Endothelial cell of umbilical vein (primary cell): ENCODE results near the gene SYT2. TPM values are rescaled to one million over a fixed set of nuclear protein-coding genes. Genes with fewer than 3 reads are reported as not detected.
"Not testable (repeated sequence)": the region's sequence is repeated elsewhere in the genome, so short reads cannot be mapped to it uniquely, and the experiment has no call there.

Experiments used
- BruUV-seq: library from RNA; stranded (reverse); fragments of 400-500 nt; replicated peaks from 2 replicates; lab custom pipeline; 2021; lab: Mats Ljungman, UMichigan
- CTCF ChIA-PET: fragments of 300-600, 350-600 bp; sonication (Branson Sonifier 250); formaldehyde crosslinking; loops from one replicate; lab custom pipeline; 2021; ENCODE audit warnings: antibody characterized with exemption, inconsistent platforms; lab: Charles Lee
- POLR2A ChIA-PET: fragments of 300-600, 350-600 bp; sonication (Branson Sonifier 250); formaldehyde crosslinking; loops from one replicate; lab custom pipeline; 2021; ENCODE audit warnings: antibody characterized with exemption, inconsistent platforms; lab: Charles Lee
- DNase-seq: peaks from one replicate; pipeline ENCODE4 v3.0.0-alpha.2; 2011; ENCODE audit warnings: low read depth, low spot score
- FAIRE-seq: peaks from 2 replicates; lab custom pipeline; 2011; peaks lifted over from hg19 to GRCh38; lab: Jason Lieb, UNC
- H2AFZ ChIP-seq: 2 replicates; pipeline ENCODE4 v1.6.0; 2012; ENCODE audit warnings: low read depth, low read length, control low read depth, inconsistent platforms
- H3K27ac ChIP-seq: 2 replicates; pipeline ENCODE4 v1.5.1; 2011; ENCODE audit warnings: low read depth, mild to moderate bottlenecking, control low read depth, low read length, moderate library complexity; ENCODE audit not compliant: insufficient read depth
- H3K27me3 ChIP-seq, 2 experiments: 2 replicates each; pipeline versions ENCODE4 v1.6.0 to v1.6.1; 2011; ENCODE audit warnings: low read length in 2 of 2, mixed read lengths in 1 of 2; ENCODE audit not compliant: control insufficient read depth in 2 of 2, insufficient read depth in 2 of 2
- H3K36me3 ChIP-seq, 2 experiments: 2 replicates in 1 of 2; 3 replicates in 1 of 2; pipeline ENCODE4 v1.5.1; 2011; ENCODE audit warnings: low read length in 2 of 2, mild to moderate bottlenecking in 1 of 2, moderate library complexity in 1 of 2; ENCODE audit not compliant: control insufficient read depth in 2 of 2, insufficient read depth in 2 of 2; ENCODE audit errors: extremely low read depth in 1 of 2
- H3K4me1 ChIP-seq: 3 replicates; pipeline ENCODE4 v1.5.1; 2011; ENCODE audit warnings: mild to moderate bottlenecking, low read length; ENCODE audit not compliant: control insufficient read depth, insufficient read depth; ENCODE audit errors: extremely low read depth
- H3K4me2 ChIP-seq: 2 replicates; pipeline ENCODE4 v1.6.1; 2011; ENCODE audit warnings: low read length, control low read depth, mixed read lengths; ENCODE audit not compliant: insufficient read depth
- H3K4me3 ChIP-seq, 3 experiments: fragments of 200-600 bp in 1 of 3; sonication (generic), shearing (Covaris generic) in 1 of 3; replicated peaks in 1 of 3; 2 replicates each; pipeline ENCODE4 v1.5.1; 2011 to 2016; ENCODE audit warnings: control low read depth in 3 of 3, low read length in 3 of 3, mild to moderate bottlenecking in 2 of 3, inconsistent platforms in 1 of 3, low read depth in 1 of 3, moderate library complexity in 1 of 3; ENCODE audit not compliant: insufficient read depth in 1 of 3
- H3K79me2 ChIP-seq: 2 replicates; pipeline ENCODE4 v1.6.0; 2012; ENCODE audit warnings: low read length, inconsistent platforms; ENCODE audit not compliant: control insufficient read depth, insufficient read depth
- H3K9ac ChIP-seq: replicated peaks from 2 replicates; pipeline ENCODE3; 2011; ENCODE audit warnings: low read length, control low read depth; ENCODE audit not compliant: insufficient read depth; ENCODE audit errors: extremely low read depth
- H3K9me1 ChIP-seq: replicated peaks from 3 replicates; pipeline ENCODE4 v1.6.0; 2011; ENCODE audit warnings: mild to moderate bottlenecking, low read length; ENCODE audit not compliant: control insufficient read depth, insufficient read depth; ENCODE audit errors: extremely low read depth
- H3K9me3 ChIP-seq: replicated peaks from 2 replicates; pipeline ENCODE4 v1.5.1; 2012; ENCODE audit warnings: low read length, inconsistent platforms; ENCODE audit not compliant: control insufficient read depth, insufficient read depth
- H4K20me1 ChIP-seq: replicated peaks from 2 replicates; pipeline ENCODE3; 2011; ENCODE audit warnings: mild to moderate bottlenecking, low read length; ENCODE audit not compliant: control insufficient read depth, insufficient read depth; ENCODE audit errors: extremely low read depth
- dilution Hi-C: fragments of 300-500 bp; cut with MboI; formaldehyde crosslinking; loops from one replicate; pipeline ENCODE4 v1.15.0; 2019; ENCODE audit warnings: low sequenced_read_pairs; ENCODE audit not compliant: extremely low pct_ligation_motif_present
- intact Hi-C: fragments of 100-400 bp; cut with micrococcal nuclease; formaldehyde crosslinking; loops from one replicate; pipeline ENCODE4 v1.10.0; 2022
- polyA plus RNA-seq, 4 experiments: library from polyadenylated mRNA; depleted of rRNA in 3 of 4; stranded (reverse) in 3 of 4; unstranded in 1 of 4; fragments of >200 nt; gene quantifications; 2 replicates each; pipeline versions ENCODE4 v1.2.1 to v1.2.3, GENCODE V29; 2011 to 2012; ENCODE audit warnings: missing spikeins in 1 of 4
- total RNA-seq: library from RNA; stranded (reverse); gene quantifications from 2 replicates; pipeline ENCODE4 v1.2.3, GENCODE V29; 2021

SYT2 gene
- total and polyA plus RNA-seq, 2 donors (not counting 3 experiments of a cell fraction or from before 2014, with no cell fraction given) = not detected

DNA sequence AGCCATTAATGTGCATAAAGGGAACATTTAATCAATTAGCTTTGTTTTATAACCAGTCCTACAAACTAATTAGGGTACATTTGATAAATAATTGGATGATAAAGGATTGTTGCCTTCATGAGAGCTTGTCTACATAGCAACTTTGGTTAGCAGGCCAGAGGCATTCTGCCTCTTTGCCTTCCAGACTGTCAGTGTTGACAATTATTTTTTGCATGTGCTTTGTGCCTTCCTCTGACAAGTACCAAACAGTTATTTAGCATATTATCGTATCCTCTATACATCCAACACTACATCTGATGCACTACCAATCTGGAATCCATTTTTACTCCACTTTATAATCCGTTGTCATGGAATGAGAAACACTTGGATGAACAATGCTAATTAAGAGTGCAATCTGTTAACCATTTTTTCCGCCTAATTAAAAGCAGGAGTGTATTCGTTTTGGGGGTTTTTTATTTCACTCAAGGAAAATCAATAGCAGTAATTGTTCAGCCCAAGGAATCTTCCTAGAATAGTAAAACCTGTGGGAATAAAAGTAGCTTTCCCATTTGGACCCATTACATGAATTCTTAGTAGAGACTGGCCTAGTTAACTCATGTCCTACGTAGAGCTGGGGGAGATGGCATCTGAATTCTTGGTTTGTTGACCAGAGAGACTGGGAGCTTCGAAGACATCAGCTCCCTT is 165.3 kb downstream of the SYT2 start:
- H3K9ac ChIP-seq, H3K9me3 ChIP-seq, H3K4me3 ChIP-seq, H3K27ac ChIP-seq, H4K20me1 ChIP-seq, H3K27me3 ChIP-seq, H3K4me1 ChIP-seq, H3K36me3 ChIP-seq, CTCF ChIA-PET, FAIRE-seq, POLR2A ChIA-PET, BruUV-seq, dilution Hi-C loops, DNase-seq, H3K79me2 ChIP-seq, intact Hi-C loops, H2AFZ ChIP-seq, H3K9me1 ChIP-seq, H3K4me2 ChIP-seq: not testable (repeated sequence)

DNA sequence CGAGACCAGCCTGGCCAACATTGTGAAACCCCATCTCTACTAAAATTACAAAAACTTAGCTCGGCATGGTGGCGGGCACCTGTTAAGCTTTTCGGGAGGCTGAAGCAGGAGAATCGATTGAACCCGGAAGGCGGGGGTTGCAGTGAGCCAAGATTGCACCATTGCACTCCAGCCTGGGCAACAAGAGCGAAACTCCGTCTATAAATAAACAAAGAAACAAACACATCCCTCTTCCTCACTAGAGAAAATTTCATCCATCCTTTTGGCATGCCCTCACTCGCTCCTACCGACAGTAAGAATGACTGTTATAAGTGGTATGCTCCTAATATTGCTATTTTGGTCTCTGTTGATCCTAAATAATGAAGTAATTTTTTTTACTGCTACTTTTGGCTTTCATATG is 166.7 kb downstream of the SYT2 start:
- CTCF ChIA-PET, DNase-seq, FAIRE-seq, H3K27me3 ChIP-seq, H3K36me3 ChIP-seq, H3K9me1 ChIP-seq, H3K9ac ChIP-seq, H3K9me3 ChIP-seq, POLR2A ChIA-PET, BruUV-seq, H3K4me3 ChIP-seq, H2AFZ ChIP-seq, H3K4me1 ChIP-seq, dilution Hi-C loops, H4K20me1 ChIP-seq, H3K27ac ChIP-seq, intact Hi-C loops, H3K4me2 ChIP-seq, H3K79me2 ChIP-seq: not testable (repeated sequence)

DNA sequence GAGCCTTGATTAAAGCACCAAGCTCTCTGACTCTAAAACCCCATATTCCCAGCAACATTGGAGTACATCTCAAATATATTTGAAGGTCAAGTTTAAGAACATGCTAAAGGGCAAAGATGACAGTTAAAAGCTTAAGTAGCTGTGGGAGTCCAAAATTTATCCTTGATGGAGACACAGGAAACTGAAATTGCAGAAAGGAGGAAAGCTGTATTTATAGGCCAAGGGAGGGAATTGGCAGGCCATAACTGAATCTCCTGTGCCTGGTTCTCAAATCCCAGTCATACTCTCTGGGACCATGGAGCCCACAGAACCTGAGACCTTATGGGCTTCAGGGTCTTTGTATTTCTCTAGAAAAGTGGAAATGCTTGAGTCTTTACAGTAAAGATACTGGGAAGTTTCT is 167.8 kb downstream of the SYT2 start:
- not testable (repeated sequence) for BruUV-seq

DNA sequence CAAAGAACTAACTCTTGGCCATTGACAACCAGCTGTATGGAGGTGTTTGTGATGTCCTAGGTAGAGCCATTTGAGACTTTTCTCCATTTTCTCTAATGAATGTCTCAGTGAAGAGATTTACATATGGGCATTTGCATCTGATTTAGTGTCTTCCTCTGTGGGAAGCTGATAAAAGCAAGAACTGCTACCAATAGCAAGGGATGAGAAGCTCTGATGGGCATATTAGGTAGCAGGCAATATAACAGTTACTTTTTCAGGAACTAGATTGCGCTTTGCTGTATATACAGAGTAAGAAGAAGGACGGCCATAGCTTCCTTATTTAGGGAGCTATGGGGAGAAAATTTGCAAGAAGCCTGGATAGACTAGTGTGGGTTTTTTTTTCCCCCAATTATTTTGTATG is 169.4 kb downstream of the SYT2 start:
- H3K27ac ChIP-seq, DNase-seq, H3K79me2 ChIP-seq, H3K9ac ChIP-seq, H3K4me2 ChIP-seq, intact Hi-C loops, FAIRE-seq, CTCF ChIA-PET, H3K9me1 ChIP-seq, H3K4me3 ChIP-seq, H3K9me3 ChIP-seq, dilution Hi-C loops, H2AFZ ChIP-seq, BruUV-seq, H3K27me3 ChIP-seq, H4K20me1 ChIP-seq, H3K4me1 ChIP-seq, POLR2A ChIA-PET, H3K36me3 ChIP-seq: not testable (repeated sequence)

More for the DNA sequence above, 167.8 kb downstream of the SYT2 start:
- H2AFZ ChIP-seq, H3K4me1 ChIP-seq, H3K4me2 ChIP-seq, H3K4me3 ChIP-seq, H3K36me3 ChIP-seq, H3K9me3 ChIP-seq, FAIRE-seq, H4K20me1 ChIP-seq, H3K27ac ChIP-seq, DNase-seq, CTCF ChIA-PET, intact Hi-C loops, dilution Hi-C loops, POLR2A ChIA-PET, H3K79me2 ChIP-seq, H3K9ac ChIP-seq, H3K9me1 ChIP-seq, H3K27me3 ChIP-seq: not testable (repeated sequence)
